HG02870 (cell line): ENCODE measurements around the gene ASPG.

ENCODE experiments used
- ATAC-seq: cut with Tn5 transposase; IDR thresholded peaks from one replicate; pipeline ENCODE4 v1.9.1; 2021; ENCODE audit warnings: mild to moderate bottlenecking, moderate library complexity; ENCODE audit not compliant: unreplicated experiment

ASPG gene

GRCh38 chr14:104159990-104160389 lies 74.5 kb downstream of the ASPG start:
- no peak for ATAC-seq

- no peak for ATAC-seq
Observed at GRCh38 chr14:104161602-104162367, 76.3 kb downstream of the ASPG start.

GRCh38 chr14:104162495-104162894 lies 77.0 kb downstream of the ASPG start:
- no peak for ATAC-seq

GRCh38 chr14:104163541-104163940 lies 78.0 kb downstream of the ASPG start:
- ATAC-seq: no peak

GRCh38 chr14:104164041-104164440 lies 78.5 kb downstream of the ASPG start:
- ATAC-seq: no peak

- no peak for ATAC-seq
Observed at GRCh38 chr14:104164512-104164911, 79.0 kb downstream of the ASPG start.
